NCI-H1092 treated with DMSO at 0.1 percent for 48 hours (cell line): ENCODE measurements around the gene SKIC8.
A peak's percentile ranks its signal among the peaks of the same experiment; 100 is the strongest.
"Not testable (repeated sequence)": the region's sequence is repeated elsewhere in the genome, so short reads cannot be mapped to it uniquely, and the experiment has no call there.

Experiments
- DNase-seq: peaks from one replicate; lab custom pipeline; 2025; lab: John Stamatoyannopoulos, UW

The SKIC8 gene

DNA sequence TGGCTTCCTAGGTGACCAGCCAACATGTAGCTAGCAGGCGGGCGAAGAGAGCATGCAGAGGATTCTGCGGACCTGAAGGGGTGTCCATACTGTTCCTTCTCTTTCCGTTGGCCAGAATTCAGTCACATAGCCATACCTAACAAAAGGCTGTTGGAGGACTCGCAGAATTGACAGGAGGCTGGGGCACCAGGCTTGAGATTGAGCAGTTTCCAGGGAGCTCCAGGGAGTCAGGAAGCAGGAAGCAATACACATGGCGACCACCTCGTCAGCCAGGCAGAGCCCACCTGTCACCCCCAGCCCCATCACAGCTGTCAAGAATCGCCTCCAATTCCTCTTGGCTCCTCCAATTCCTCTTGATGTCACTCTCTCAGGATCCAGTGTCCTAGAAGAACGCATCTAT, 48.3 kb downstream of the SKIC8 start:
- no peak for DNase-seq

DNA sequence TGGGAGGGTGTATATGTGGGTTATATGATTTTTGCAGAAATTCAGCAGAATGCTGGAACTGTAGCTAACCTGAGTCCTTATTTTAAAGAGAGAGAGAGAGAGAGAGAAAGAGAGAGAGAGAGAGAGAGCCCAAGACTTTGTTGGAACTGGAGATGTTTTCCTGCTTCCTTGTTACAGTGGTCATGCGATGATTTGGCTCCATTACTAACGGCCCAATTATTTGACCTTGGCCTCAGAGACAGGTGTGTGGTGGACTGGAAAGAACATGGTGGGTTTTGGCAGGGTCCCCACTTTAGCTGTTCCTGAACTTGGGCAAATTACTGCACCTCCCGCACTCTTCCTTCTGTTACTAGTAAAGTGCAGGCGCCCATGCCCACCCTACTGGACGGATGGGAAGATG, 50.3 kb downstream of the SKIC8 start:
- DNase-seq = no peak

DNA sequence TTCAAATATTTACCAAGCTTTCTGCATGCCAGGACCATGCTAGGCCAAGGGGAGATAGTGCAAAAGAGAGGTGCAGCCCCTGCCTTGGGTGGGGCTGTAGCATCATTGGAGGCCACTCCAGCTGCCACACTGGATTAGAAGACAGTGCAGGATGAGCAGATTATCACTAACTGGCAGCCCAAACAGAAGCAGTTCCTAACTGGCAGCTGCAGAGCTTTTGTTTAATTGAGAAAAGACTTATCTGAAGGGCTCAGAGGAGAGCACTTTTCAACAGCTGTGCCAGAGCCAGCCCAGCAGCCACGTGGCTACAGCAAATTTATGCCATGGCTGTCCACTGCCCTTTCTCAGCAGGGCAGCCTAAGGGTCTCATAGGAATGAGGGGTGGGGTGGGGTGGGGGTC, 51.5 kb downstream of the SKIC8 start:
- DNase-seq = no peak

DNA sequence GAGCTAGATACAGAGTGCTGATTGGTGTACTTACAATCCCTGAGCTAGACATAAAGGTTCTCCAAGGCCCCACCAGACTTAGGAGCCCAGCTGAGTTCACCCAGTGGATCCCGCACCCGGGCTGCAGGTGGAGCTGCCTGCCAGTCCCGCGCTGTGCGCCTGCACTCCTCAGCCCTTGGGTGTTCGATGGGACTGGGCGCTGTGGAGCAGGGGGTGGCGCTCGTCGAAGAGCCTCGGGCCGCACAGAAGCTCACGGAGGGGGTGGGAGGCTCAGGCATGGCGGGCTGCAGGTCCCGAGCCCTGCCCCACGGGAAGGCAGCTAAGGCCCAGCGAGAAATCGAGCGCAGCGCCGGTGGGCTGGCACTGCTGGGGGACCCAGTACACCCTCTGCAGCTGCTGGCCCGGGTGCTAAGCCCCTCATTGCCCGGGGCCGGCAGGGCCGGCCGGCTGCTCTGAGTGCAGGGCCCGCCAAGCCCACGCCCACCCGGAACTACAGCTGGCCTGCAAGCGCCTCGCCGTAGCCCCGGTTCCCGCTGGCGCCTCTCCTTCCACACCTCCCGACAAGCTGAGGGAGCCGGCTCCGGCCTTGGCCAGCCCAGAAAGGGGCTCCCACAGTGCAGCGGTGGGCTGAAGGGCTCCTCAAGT, 53.3 kb downstream of the SKIC8 start:
- not testable (repeated sequence) for DNase-seq

DNA sequence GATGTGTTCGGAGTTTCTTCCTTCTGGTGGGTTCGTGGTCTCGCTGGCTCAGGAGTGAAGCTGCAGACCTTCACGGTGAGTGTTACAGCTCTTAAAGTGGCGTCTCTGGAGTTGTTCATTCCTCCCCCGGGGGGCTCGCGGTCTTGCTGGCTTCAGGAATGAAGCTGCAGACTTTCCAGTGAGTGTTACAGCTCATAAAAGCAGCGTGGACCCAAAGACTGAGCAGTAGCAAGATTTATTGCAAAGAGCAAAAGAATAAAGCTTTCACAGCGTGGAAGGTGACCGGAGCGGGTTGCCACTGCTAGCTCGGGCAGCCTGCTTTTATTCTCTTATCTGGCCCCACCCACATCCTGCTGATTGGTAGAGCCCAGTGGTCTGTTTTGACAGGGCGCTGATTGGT, 54.0 kb downstream of the SKIC8 start:
- DNase-seq = not testable (repeated sequence)

DNA sequence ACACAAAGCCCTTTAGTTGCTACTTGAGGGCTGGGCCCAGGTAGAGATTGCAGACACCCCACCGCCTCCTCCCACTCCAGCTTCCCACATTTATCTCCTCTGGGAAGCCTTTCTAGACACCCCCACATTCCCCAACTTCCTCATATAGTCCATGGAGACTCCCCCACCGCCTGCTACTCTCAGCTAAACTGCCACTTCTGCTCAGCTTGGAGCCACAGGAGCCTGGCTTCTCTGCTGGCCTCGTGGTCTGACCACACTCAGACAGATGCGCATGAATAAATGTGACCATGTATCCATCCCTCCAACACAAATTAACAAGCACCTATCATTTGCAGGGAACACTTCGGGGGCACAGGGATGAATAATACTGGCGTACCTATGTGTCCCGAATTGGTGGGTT, 54.5 kb downstream of the SKIC8 start:
- DNase-seq = no peak

DNA sequence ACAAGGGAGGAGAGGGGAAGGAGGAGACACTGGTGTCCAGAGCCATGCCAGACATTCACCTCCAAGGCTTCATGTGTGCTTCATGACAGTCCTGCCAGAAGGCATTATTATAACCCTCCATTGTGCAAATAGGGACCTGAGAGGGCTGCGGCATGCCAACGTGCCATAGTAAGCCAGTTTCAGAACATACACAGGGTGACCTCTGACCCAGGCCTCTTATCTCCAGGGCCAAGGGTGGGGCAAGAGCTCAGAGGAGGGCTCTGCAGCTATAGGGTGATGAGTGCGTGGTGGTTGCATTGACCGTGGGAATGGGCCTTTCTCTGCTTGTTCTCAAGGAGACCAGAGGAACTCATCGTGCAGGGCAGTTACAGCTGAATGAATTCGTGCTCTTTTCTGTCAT, 55.3 kb downstream of the SKIC8 start:
- DNase-seq = no peak

DNA sequence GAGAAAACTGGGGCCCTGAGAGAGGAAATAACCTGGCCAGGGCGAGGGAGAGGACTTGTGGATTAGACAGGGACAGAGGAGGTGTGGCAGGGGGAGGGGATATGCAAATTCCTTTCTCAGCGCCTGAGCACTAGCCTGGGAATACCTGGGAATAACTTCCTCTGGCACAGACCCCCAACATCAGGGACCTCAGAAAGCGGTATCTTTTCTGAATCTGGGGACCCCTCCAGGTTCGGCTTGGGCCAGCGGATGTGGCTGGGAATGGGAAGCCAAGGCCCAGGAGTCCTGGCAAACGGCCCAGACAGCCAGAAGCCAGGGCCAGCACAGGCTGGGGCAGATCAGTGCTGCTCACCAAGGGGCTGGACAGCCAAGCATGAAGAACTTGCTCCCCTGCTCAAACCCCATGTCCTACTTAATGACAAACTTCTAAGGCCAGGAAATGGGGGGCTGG, 55.9 kb downstream of the SKIC8 start:
- DNase-seq = peak; percentile 6

DNA sequence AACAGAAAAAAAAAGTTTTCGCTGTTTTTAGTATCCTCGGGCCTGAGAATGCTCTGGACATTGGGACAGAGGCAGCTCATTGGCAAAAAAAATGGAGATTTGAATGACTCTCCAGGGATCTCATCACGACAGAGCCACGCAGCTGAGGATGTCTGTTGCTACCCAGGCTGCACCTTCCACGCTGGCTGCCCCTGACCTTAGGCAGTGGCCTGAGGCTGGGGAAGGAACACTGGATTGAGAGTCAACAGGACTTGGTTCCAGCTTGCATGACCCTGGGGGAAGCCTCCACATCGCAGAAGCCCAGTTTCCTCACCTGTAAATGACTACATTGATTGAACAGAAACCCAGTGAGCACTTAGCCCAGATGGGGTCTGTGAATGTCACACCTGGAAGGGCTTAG, 56.4 kb downstream of the SKIC8 start:
- no peak for DNase-seq

DNA sequence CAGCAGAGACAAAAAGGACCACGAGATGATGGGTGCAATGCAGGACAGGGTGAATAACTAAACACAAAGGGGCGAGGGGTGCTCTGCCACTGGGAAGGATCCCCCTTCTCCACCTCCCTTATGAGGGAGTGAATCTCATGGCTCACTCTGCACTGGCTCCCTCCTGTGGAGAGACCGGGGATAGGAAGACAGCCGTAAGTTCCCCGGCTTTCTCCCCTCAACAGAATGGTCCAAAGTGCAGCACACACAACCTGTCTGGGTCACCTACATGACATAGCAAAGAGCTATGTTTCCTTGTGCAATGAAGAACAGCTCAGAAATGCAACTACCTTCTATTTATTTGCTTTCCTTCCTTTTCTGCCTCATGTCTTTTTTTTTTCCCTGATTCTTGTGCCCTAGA, 57.3 kb downstream of the SKIC8 start:
- no peak for DNase-seq

DNA sequence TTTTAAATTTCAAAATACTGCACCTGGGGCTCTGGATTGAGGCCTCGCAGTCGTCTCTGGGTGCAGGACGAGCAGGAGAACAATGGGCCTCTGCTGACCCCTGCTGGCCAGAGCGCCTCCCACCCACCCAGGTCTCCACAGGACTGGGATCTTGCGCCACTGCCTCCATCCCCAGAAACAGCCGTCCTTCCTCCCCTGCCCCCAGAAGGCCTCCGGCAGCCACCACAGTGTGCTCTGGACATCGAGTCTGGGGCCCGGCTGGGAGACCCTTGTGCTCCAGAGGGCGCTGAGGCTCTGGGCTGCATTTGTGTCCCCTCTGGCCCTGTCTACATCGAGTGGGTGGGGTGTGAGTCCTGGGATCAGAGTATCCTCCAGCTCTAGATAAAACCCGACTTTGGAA, 58.4 kb downstream of the SKIC8 start:
- DNase-seq = peak; percentile 48

DNA sequence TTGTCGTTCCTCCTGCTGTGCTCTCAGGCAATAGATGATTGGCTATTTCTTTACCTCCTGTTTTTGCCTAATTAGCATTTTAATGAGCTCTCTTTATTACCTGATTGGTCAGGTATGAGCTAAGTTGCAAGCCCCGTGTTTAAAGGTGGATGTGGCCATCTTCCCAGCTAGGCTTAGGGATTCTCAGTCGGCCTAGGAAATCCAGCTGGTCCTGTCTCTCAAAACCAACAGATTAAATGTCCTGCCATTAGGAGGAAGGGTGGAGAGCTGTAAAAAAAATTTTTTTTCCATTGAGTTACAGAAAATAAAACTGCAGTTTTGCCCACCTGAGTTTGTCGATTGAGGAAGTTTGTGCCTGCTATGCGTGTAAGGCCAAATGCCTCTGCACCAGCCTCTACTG, 59.6 kb downstream of the SKIC8 start:
- no peak for DNase-seq

DNA sequence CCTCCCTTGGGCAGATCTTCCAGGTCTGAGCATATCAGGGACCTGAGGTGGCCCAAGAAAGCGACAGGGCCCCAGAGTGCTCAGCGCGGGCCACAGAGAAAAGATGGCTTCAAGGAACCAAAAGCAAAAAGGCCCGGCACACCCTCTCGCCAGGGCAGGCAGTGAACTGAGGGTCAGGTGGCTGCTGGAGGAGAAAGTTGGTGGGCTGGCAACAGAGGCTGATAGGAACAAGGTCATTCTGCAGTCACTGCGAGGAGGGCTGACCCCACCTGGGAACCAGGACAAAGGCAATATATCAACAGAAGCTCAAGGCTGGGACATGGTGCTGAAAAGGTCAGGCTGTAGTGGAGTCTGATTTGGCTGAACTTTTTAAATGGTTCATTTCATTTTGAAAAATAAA, 62.3 kb downstream of the SKIC8 start:
- no peak for DNase-seq

DNA sequence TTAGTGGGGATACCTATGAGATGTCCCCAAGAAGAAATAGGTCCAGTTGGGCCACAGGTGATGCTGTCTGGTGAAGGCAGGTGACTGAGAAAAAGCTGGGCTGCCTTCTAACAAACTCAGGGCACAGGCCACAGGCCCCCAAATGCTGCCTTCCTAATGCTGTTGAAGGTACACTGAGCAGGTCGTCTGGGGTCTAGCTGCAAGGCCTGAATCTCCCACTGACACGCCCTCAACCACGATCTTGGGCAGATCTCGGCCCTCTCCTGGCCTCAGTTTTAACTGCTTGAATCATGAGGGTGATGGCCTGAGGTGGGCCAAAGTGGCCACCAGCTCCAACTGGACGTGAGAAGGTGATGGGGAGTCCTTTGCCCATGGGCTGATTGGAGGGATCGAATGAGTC, 62.9 kb downstream of the SKIC8 start:
- DNase-seq = no peak

DNA sequence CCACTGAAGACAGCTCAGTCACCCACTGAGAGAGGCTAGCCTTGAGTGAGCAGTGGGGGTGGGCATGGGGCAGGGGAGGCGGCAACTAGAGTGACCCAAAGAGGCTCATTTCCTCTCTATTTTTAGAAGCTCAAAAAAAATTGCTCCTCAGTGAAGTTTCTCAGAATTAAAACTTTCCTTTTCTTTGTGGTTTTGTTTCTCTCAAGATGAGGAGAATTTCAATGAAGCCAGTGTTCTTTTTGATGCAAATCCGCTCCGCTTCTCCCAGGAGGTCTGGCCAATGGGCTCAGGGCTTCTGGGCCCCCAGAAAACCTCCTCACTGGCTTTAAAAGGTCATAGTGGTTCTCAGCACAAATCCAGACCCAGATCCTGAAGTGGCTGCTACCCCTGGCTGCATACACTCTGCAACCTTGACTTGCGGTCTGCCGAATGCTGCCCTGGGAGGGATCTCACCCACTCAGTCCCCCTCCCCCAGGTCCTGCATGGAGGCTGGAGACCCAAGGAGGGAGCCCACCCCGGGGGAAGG, 64.8 kb downstream of the SKIC8 start, which contains the start of gene ACSBG1:
Gene ACSBG1 (minus strand): TSS at position 51 of the 526 bp plus-strand sequence. CDS start 64 bp downstream, outside the sequence.
- DNase-seq = no peak

DNA sequence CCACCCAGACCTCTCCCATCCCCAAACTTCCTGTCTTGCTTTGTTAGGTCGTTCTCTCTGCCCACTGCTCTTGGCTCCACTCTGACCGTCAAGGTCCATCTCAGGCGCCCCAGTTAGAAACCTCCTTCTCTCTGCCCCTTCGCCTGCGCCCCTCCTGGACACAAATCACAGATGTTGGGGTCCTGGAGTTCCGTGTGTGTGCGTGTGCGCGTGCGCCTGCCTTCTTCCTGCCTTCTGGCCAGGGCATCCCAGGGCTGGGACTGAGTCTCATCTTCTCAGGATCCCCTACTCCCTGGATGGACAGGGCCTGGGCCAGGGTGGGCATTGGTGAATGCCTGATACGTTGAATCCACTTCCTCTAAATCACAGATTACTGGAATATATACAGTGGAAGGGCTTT, 65.9 kb downstream of the SKIC8 start:
- DNase-seq = no peak
